ENCODE results near the gene RBMS3.
"Not testable (repeated sequence)": the region's sequence is repeated elsewhere in the genome, so short reads cannot be mapped to it uniquely, and the experiment has no call there.

The RBMS3 gene

GRCh38 chr3:30050116-30050515, 769.2 kb downstream of the RBMS3 start:
- not testable (repeated sequence) for DNase-seq

- no peak for DNase-seq
Observed at GRCh38 chr3:30059240-30059639, 778.4 kb downstream of the RBMS3 start.
